Hepatocyte (in vitro differentiated cells): ENCODE data around the gene TMEM168. TPM values are rescaled to one million over a fixed set of nuclear protein-coding genes. Genes with fewer than 3 reads are reported as not detected.
"Not testable (repeated sequence)": the region's sequence is repeated elsewhere in the genome, so short reads cannot be mapped to it uniquely, and the experiment has no call there.

Experiments
- DNase-seq: peaks from one replicate; pipeline ENCODE4 v3.0.0-alpha.2; 2016; ENCODE audit warnings: low spot score
- H2AFZ ChIP-seq: fragments of 200-600 bp; sonication (generic); 2 replicates; pipeline ENCODE4 v1.6.0; 2016; ENCODE audit warnings: antibody characterized with exemption, mild to moderate bottlenecking
- H3K27ac ChIP-seq: fragments of 200-600 bp; sonication (generic); 2 replicates; pipeline ENCODE4 v1.5.1; 2016; ENCODE audit warnings: mild to moderate bottlenecking
- H3K27me3 ChIP-seq: fragments of 200-600 bp; sonication (generic); 2 replicates; pipeline ENCODE4 v1.6.1; 2016
- H3K36me3 ChIP-seq: fragments of 200-600 bp; sonication (generic); replicated peaks from 2 replicates; pipeline ENCODE4 v1.5.1; 2016; ENCODE audit warnings: low read depth; ENCODE audit not compliant: insufficient read depth
- H3K4me1 ChIP-seq: fragments of 200-600 bp; sonication (generic); 2 replicates; pipeline ENCODE4 v1.5.1; 2016; ENCODE audit warnings: mild to moderate bottlenecking, moderate library complexity; ENCODE audit not compliant: insufficient read depth
- H3K4me2 ChIP-seq: fragments of 200-600 bp; sonication (generic); 2 replicates; pipeline ENCODE4 v1.6.0; 2016
- H3K4me3 ChIP-seq: fragments of 200-600 bp; sonication (generic); 2 replicates; pipeline ENCODE4 v1.5.1; 2016; ENCODE audit warnings: mild to moderate bottlenecking
- H3K79me2 ChIP-seq: fragments of 200-600 bp; sonication (generic); 2 replicates; pipeline ENCODE4 v1.6.0; 2017; ENCODE audit warnings: mild to moderate bottlenecking
- H3K9me2 ChIP-seq: fragments of 200-600 bp; sonication (generic); replicated peaks from 2 replicates; pipeline ENCODE4 v1.6.0; 2017; ENCODE audit warnings: mild to moderate bottlenecking; ENCODE audit not compliant: insufficient read depth
- H3K9me3 ChIP-seq: fragments of 200-600 bp; sonication (generic); 2 replicates; pipeline ENCODE4 v1.5.1; 2016; ENCODE audit warnings: low read depth, mild to moderate bottlenecking
- H4K20me1 ChIP-seq: fragments of 200-600 bp; sonication (generic); 2 replicates; pipeline ENCODE4 v1.6.0; 2016; ENCODE audit warnings: mild to moderate bottlenecking; ENCODE audit not compliant: insufficient read depth, poor library complexity, severe bottlenecking
- EZH2 ChIP-seq: fragments of 200-600 bp; sonication (generic); IDR thresholded peaks from 2 replicates; pipeline ENCODE4 v1.6.1; 2016; ENCODE audit warnings: antibody characterized with exemption, mild to moderate bottlenecking, borderline replicate concordance
- EZH2phosphoT487 ChIP-seq: fragments of 200-600 bp; sonication (generic); IDR thresholded peaks from one replicate; pipeline ENCODE4 v1.6.1; 2018; ENCODE audit warnings: antibody characterized with exemption, mild to moderate bottlenecking, low read depth, moderate library complexity; ENCODE audit not compliant: unreplicated experiment, severe bottlenecking
- WGBS: methylation state at CpG from one replicate; pipeline ENCODE4 v1.1.6; 2016; ENCODE audit warnings: low lambda C conversion rate; ENCODE audit errors: missing lambda C conversion rate; 5-methylcytosine and 5-hydroxymethylcytosine counted together
- polyA plus RNA-seq: library from polyadenylated mRNA; unstranded; fragments of >200 nt; fragmentation: Nextera tagmentation; extraction: Ambion mirVana; gene quantifications from 2 replicates; pipeline ENCODE4 v1.2.1, GENCODE V29; 2016
- total RNA-seq: library from RNA; depleted of rRNA; stranded (reverse); fragments of >200 nt; gene quantifications from 2 replicates; pipeline ENCODE4 v1.2.3, GENCODE V29; 2014
- TF ChIP-seq, protein P1 (sequence below): fragments of 200-600 bp; sonication (generic); IDR thresholded peaks from 2 replicates; pipeline ENCODE4 v1.5.1; 2016; ENCODE audit warnings: antibody characterized with exemption, mild to moderate bottlenecking; ENCODE audit not compliant: poor library complexity

The TMEM168 gene, protein sequence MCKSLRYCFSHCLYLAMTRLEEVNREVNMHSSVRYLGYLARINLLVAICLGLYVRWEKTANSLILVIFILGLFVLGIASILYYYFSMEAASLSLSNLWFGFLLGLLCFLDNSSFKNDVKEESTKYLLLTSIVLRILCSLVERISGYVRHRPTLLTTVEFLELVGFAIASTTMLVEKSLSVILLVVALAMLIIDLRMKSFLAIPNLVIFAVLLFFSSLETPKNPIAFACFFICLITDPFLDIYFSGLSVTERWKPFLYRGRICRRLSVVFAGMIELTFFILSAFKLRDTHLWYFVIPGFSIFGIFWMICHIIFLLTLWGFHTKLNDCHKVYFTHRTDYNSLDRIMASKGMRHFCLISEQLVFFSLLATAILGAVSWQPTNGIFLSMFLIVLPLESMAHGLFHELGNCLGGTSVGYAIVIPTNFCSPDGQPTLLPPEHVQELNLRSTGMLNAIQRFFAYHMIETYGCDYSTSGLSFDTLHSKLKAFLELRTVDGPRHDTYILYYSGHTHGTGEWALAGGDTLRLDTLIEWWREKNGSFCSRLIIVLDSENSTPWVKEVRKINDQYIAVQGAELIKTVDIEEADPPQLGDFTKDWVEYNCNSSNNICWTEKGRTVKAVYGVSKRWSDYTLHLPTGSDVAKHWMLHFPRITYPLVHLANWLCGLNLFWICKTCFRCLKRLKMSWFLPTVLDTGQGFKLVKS
- total RNA-seq = 22.1 and 25.3 TPM in 2 replicates
- polyA plus RNA-seq = 13.7 and 18.3 TPM in 2 replicates

DNA sequence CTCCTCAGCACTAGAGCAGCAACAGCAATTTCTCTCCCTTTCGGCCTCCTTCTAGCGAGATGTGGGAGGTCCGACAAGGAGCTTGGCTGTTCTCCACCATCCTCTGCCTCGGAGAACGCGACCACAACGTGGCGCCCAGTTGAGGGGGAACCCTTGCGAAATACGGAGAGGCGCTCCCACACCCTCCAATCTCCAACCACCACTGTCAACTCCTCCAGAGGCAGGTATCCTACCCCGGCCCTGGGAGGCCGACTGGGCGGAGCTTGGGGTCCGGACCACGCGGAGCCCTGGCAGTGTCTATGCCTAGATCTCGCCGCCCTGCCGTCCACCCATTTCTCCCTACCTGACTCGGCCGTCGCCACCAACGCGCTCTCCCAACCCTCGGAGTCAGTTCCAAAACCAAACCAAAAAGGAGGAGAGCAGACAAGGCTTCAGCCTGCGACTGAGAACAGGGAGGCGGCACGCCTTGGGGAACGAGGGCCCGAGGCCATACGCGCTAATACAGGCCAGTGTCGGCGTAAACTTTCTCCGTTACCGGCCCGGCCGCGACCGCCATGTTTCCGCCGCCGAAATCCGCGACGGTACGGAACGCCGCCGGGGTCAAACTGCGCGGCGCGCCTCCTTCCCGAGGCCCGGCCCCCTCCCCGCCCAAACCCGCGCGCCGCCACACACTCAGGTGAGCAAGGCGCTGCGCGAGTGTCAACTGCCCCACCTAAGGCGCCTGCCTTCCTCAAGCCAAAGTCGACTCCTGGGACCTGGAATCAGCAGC, at the start of gene TMEM168:
Gene TMEM168, minus strand, starts transcription at position 577 of the 769 bp plus-strand sequence. CDS start 5,568 bp downstream, outside the sequence.
- WGBS = 2% methylated on average over 59 of the region's 67 CpGs

DNA sequence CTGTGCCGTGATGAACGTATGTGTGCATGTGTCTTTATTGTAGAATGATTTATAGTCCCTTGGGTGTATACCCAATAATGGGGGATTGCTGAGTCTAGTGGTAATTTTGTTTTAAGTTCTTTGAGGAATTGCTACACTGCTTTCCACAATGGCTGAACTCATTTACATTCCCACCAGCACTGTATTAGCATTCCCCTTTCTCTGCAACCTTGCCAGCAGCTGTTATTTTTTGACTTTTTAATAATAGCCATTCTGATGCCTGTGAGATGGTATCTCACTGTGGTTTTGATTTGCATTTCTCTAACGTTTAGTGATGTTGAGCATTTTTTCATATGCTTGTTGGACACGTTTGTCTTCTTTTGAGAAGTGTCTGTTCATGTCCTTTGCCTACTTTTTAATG, 45.7 kb upstream of the TMEM168 start:
- H3K27ac ChIP-seq, H3K4me1 ChIP-seq, H3K4me3 ChIP-seq, H3K4me2 ChIP-seq, H4K20me1 ChIP-seq, H3K9me3 ChIP-seq, H3K9me2 ChIP-seq, H2AFZ ChIP-seq, H3K36me3 ChIP-seq, DNase-seq, H3K27me3 ChIP-seq: not testable (repeated sequence)
- 89% methylated on average over 4 of the region's 4 CpGs for WGBS
- peaks cover 24% of the 10 kb centered on the region for H3K79me2 ChIP-seq

More for the DNA sequence above, at the start of gene TMEM168:
- H3K79me2 ChIP-seq = peaks cover 39% of the 10 kb centered on the region
- peak within 1 kb of the TSS; percentile 80 for H3K4me2 ChIP-seq
- peak within 1 kb of the TSS; percentile 94 for H3K27ac ChIP-seq
- no peaks in the 10 kb centered on the region for H4K20me1 ChIP-seq
- H2AFZ ChIP-seq = peak within 1 kb of the TSS; percentile 84
- no peaks in the 10 kb centered on the region for H3K27me3 ChIP-seq
- H3K9me2 ChIP-seq = no peaks in the 10 kb centered on the region
- TF ChIP-seq EZH2 (no peak), EZH2phosphoT487 (no peak)
- TF ChIP-seq, protein P1, sequence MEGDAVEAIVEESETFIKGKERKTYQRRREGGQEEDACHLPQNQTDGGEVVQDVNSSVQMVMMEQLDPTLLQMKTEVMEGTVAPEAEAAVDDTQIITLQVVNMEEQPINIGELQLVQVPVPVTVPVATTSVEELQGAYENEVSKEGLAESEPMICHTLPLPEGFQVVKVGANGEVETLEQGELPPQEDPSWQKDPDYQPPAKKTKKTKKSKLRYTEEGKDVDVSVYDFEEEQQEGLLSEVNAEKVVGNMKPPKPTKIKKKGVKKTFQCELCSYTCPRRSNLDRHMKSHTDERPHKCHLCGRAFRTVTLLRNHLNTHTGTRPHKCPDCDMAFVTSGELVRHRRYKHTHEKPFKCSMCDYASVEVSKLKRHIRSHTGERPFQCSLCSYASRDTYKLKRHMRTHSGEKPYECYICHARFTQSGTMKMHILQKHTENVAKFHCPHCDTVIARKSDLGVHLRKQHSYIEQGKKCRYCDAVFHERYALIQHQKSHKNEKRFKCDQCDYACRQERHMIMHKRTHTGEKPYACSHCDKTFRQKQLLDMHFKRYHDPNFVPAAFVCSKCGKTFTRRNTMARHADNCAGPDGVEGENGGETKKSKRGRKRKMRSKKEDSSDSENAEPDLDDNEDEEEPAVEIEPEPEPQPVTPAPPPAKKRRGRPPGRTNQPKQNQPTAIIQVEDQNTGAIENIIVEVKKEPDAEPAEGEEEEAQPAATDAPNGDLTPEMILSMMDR = no peak
- no peaks in the 10 kb centered on the region for H3K36me3 ChIP-seq
- H3K9me3 ChIP-seq = no peaks in the 10 kb centered on the region
- peaks cover 13% of the 10 kb centered on the region for H3K4me1 ChIP-seq
- DNase-seq = peak; percentile 88
- H3K4me3 ChIP-seq = peak within 1 kb of the TSS; percentile 64

DNA sequence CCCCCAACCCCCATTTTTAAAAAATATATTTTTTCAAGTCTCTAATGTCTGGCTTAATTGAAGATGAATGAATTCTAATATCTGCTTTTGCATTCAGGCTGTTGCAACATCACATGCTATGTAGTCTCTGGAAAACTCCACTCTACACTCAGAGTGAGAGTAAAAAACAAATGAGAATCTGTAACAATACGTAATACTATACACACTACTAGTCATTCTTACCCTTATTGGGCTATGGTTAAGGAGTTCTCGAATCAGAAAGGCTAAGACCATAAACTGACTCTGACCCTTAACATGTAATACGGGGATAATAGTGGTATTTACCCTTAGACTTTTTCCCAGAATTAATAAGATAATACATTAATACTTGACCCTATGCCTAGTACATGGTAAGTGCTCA, 42.9 kb upstream of the TMEM168 start:
- TF ChIP-seq, protein P1 = no peak
- TF ChIP-seq EZH2phosphoT487 (no peak), EZH2 (no peak)
- Histone ChIP-seq H4K20me1 (no peaks in the 10 kb centered on the region), H3K79me2 (peaks cover 4% of the 10 kb centered on the region), H3K4me3 (no peak overlapping the region), H3K9me2 (no peaks in the 10 kb centered on the region), H3K36me3 (peaks cover 5% of the 10 kb centered on the region), H3K27ac (no peak overlapping the region), H3K4me2 (no peak overlapping the region), H3K9me3 (peaks cover 19% of the 10 kb centered on the region), H3K27me3 (no peaks in the 10 kb centered on the region), H2AFZ (no peak overlapping the region), H3K4me1 (no peaks in the 10 kb centered on the region)
- WGBS = 96% methylated on average over 3 of the region's 3 CpGs
- DNase-seq = no peak
